HG02970 (cell line): ENCODE results near the gene COPE.

Source experiments
- ATAC-seq: cut with Tn5 transposase; IDR thresholded peaks from one replicate; pipeline ENCODE4 v1.9.1; 2021; ENCODE audit warnings: mild to moderate bottlenecking, moderate library complexity, moderate number of reproducible peaks; ENCODE audit not compliant: unreplicated experiment, low FRiP score

Gene COPE

GRCh38 chr19:18896421-18896841 is 22.8 kb downstream of the COPE start:
- ATAC-seq, result no peak

DNA sequence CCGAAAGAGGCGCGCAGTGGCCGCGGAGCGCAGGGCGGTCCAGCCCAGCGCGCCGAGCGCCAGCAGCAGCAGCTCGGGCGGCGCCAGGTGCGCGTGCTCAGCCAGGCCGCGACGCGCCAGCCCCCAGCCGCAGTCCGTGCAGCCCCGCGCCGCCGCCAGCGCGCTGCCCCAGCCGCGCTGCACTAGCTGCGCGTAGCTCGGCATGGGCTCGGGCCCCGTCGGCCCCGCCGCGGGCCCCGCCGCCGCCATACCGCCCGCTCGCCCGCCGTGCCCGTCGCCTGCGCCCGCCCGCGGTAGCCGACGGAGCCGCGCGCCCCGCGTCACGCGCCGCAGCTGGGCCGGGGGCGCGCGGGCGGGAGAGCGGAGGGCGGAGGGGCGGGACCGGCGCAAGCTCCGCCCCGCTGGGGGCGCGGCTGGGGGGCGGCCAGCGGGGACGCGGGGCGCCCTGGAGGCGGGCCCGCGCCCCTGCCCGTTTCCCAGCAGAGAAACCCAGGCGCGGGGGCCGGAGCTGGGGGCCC is 23.3 kb downstream of the COPE start, which contains the start of gene CERS1:
CERS1 (minus strand) TSS at position 335 of the 518 bp plus-strand sequence; CDS start at position 249, 86 bp downstream.
- no peak for ATAC-seq

- no peak for ATAC-seq
Observed at GRCh38 chr19:18895038-18895823, 24.0 kb downstream of the COPE start.

DNA sequence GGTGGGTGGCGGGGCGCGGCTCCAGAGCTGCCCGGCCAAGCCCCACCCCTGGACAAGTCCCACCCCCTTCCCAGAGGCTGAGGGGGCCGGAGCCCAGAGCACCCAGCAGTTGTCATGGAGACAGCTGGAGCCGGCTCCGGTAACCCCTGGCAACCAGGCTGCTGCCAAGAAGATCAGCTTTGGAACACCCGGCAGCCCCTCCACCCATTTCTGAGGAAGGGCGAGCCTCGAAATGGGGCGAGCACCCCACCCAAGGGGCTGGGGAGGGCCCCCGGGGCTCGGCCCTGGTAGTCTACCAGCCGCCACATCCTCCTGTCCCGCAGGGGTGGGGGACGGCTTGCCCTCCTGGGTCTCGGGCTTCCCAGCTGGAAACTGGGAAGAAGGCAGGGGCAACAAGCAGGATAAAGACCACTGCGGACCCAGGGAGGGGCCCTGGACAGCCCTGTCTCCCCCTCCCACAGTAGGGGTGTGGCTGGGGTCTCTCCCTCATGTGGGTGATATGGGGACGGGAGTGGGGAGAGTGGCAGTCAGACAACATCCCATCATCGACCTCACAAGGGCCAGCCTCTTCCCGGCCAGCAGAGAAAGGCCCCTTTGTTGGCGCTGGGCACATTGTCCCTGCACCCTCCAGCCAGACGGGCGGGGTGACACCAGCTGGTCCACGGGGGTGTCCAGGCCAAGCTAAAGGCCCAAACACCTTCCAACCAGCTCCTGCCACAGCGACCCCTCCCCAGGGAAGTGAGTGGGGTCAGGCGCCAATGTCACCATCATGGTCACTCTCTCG is 24.7 kb downstream of the COPE start:
- ATAC-seq, result no peak

- ATAC-seq, result no peak
Observed at GRCh38 chr19:18893587-18894253, 25.5 kb downstream of the COPE start.

GRCh38 chr19:18889949-18890745 is 29.0 kb downstream of the COPE start:
- no peak for ATAC-seq

- no peak for ATAC-seq
Observed at GRCh38 chr19:18886972-18887371, 32.2 kb downstream of the COPE start.

- no peak for ATAC-seq
Observed at GRCh38 chr19:18883526-18884304, 35.5 kb downstream of the COPE start.

- no peak for ATAC-seq
Observed at GRCh38 chr19:18881491-18881890, 37.7 kb downstream of the COPE start.

DNA sequence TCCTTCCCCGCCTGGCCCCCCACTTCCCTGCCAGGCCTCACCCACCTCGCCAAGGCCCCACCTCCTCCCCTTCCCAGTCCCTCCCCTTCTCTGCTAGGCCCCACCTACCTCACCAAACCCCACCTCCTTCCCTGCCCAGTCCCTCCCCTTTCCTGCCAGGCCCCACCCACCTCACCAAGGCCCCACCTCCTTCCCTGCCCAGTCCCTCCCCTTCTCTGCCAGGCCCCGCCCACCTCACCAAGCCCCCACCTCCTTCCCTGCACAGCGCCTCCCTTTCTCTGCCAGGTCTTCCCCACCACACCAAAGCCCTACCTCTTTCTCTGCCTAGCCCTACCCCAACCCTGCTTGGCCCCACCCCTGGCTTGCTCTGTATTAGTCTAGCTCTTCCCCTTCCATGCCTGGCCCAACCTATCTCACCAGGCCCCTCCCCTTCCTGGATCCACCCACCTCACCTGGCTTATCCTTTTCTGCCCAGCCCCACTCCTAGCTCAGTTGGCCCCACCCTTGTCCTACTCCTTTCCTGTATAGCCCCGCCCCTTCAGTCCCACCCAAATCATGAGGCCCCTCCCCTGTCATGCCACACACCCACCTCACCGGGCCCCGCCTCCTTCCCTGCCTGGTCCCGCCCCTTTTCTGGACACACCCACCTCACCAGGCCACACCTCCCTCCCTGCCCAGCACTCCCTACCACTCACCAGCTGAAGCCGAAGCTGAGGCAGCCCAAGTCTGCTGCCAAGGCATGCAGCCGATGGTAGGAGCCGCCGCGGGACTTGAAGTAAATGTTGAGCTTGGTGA is 39.4 kb downstream of the COPE start:
- ATAC-seq, result no peak

DNA sequence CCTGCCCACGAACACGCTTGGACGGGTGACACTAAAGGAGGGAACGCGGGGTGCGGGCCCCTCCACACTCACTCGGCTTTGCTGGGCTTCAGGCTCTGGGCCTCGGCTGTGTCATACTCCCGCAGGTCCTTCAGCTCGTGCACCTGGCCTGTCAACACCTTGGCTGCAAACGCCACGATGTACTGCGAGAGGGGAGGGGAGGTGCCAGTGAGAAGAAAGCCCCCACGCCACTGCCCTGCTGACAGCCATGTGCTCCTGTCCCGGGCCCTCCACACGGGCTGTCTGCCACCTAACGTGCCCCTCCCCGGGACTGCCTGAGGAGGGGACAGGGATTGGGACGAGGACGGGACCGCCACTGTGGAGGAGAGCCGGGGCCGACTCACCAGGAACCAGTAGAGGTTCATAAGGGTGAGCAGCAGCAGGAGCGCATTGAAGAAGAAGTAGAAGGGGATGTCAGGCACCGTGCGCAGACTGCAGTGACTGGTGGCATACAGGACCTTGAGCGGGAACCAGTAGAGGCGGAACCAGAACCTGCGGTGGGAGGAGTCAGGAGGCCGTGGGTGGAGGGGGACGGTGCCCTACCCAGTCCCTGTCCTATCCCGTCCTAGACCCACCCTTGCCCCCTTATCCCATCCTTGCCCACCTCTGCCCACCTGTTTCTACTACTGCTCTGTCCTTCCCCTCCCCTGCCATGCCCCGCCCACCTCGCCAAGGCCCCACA is 40.2 kb downstream of the COPE start:
- ATAC-seq, result no peak

GRCh38 chr19:18878058-18878797 is 41.0 kb downstream of the COPE start:
- ATAC-seq, result no peak

- ATAC-seq, result no peak
Observed at GRCh38 chr19:18876865-18877264, 42.3 kb downstream of the COPE start.

- no peak for ATAC-seq
Observed at GRCh38 chr19:18875726-18876125, 43.5 kb downstream of the COPE start.

GRCh38 chr19:18871543-18871942 is 47.6 kb downstream of the COPE start:
- no peak for ATAC-seq

GRCh38 chr19:18870531-18871172 is 48.5 kb downstream of the COPE start:
- no peak for ATAC-seq
